Inferior parietal cortex (tissue), 1 donor: ENCODE results near the gene STYXL1.

Experiments used
- DNase-seq: peaks from one replicate; pipeline ENCODE4 v3.0.0-alpha.2; 2016; ENCODE audit errors: extremely low spot score

Gene STYXL1

GRCh38 chr7:75980430-75981202 is 67.2 kb downstream of the STYXL1 start:
- no peak for DNase-seq

- DNase-seq: no peak
These were observed 67.9 kb downstream of the STYXL1 start for GRCh38 chr7:75979759-75980429.

GRCh38 chr7:75977743-75978142 is 70.1 kb downstream of the STYXL1 start:
- DNase-seq: no peak

- no peak for DNase-seq
These were observed 75.6 kb downstream of the STYXL1 start for GRCh38 chr7:75971961-75972763.

- DNase-seq: no peak
These were observed 76.4 kb downstream of the STYXL1 start for GRCh38 chr7:75971309-75971960.

- DNase-seq: no peak
These were observed 77.9 kb downstream of the STYXL1 start for GRCh38 chr7:75969704-75970498.

GRCh38 chr7:75969182-75969581 is 78.6 kb downstream of the STYXL1 start:
- no peak for DNase-seq

- DNase-seq: no peak
These were observed 79.2 kb downstream of the STYXL1 start for GRCh38 chr7:75968561-75969001.

- DNase-seq: no peak
These were observed 79.8 kb downstream of the STYXL1 start for GRCh38 chr7:75968012-75968411.

- no peak for DNase-seq
These were observed 80.3 kb downstream of the STYXL1 start for GRCh38 chr7:75967487-75967997.

- DNase-seq: no peak
These were observed 80.7 kb downstream of the STYXL1 start for GRCh38 chr7:75967055-75967454.

GRCh38 chr7:75966190-75966961 is 81.4 kb downstream of the STYXL1 start:
- DNase-seq: no peak

- DNase-seq: no peak
These were observed 82.2 kb downstream of the STYXL1 start for GRCh38 chr7:75965617-75966016.

GRCh38 chr7:75963381-75963995 is 84.3 kb downstream of the STYXL1 start:
- no peak for DNase-seq

- DNase-seq: no peak
These were observed 85.0 kb downstream of the STYXL1 start for GRCh38 chr7:75962607-75963380.

GRCh38 chr7:75961218-75961617 is 86.6 kb downstream of the STYXL1 start:
- no peak for DNase-seq

GRCh38 chr7:75960372-75960771 is 87.4 kb downstream of the STYXL1 start:
- no peak for DNase-seq

- no peak for DNase-seq
These were observed 88.8 kb downstream of the STYXL1 start for GRCh38 chr7:75958802-75959543.
